ENCODE data around the gene TCF4. TPM values are rescaled to one million over a fixed set of nuclear protein-coding genes. Genes with fewer than 3 reads are reported as not detected.

Gene TCF4
- total RNA-seq, 1 experiment from 2014 or later, result 2.3 TPM

DNA sequence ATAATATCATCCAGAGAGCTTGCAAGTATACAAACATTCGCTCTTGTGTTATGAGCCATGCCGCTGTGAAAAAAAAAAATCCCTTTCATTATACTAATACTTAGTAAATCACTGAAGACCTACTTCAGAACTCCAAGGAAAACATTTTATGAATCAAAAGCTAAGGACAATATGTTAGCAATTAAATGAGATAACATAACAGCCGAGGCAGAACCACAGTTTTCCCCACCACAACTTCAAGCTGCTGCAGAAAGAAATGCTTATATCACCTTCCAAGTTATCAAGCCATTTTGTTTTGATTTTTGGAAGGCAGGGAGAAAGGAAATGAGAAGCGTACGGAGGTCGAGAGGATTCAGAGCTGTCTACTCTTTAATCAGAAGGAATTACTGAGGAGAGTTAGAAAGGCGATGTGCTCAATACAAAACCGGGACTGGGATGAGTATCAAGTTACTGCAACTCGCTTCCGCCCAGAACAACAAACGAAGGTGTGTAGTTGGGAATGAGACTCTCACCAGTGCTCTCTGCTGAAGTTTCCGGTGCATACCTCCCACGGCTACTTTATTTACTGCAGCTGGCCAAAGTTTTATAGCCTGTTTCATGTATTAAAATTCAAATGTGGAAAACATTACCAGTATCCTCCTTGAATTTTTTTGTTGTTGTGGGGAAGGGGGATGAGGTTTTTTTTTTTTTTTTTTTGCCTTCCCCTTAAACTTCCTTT lies 336.6 kb downstream of the TCF4 start:
- H3K4me3 ChIP-seq (ENCODE audit: low read depth in 2 of 2, low read length in 2 of 2), result no peak overlapping the region
- no peak for DNase-seq (ENCODE audit: low read depth, low spot score)
- TF ChIP-seq TCF7L2 (IDR thresholded peaks at IDR 0.05; ENCODE audit: low read depth, low read length) (no peak), POLR2AphosphoS5 (IDR thresholded peaks at IDR 0.05; ENCODE audit: low read depth, low read length) (no peak), SIN3A (IDR thresholded peaks at IDR 0.05; ENCODE audit: borderline replicate concordance, insufficient read depth, low read depth, low read length) (no peak)
- TF ChIP-seq, protein P1, sequence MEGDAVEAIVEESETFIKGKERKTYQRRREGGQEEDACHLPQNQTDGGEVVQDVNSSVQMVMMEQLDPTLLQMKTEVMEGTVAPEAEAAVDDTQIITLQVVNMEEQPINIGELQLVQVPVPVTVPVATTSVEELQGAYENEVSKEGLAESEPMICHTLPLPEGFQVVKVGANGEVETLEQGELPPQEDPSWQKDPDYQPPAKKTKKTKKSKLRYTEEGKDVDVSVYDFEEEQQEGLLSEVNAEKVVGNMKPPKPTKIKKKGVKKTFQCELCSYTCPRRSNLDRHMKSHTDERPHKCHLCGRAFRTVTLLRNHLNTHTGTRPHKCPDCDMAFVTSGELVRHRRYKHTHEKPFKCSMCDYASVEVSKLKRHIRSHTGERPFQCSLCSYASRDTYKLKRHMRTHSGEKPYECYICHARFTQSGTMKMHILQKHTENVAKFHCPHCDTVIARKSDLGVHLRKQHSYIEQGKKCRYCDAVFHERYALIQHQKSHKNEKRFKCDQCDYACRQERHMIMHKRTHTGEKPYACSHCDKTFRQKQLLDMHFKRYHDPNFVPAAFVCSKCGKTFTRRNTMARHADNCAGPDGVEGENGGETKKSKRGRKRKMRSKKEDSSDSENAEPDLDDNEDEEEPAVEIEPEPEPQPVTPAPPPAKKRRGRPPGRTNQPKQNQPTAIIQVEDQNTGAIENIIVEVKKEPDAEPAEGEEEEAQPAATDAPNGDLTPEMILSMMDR (IDR thresholded peaks at IDR 0.05), result no peak
- TF ChIP-seq, protein P2, sequence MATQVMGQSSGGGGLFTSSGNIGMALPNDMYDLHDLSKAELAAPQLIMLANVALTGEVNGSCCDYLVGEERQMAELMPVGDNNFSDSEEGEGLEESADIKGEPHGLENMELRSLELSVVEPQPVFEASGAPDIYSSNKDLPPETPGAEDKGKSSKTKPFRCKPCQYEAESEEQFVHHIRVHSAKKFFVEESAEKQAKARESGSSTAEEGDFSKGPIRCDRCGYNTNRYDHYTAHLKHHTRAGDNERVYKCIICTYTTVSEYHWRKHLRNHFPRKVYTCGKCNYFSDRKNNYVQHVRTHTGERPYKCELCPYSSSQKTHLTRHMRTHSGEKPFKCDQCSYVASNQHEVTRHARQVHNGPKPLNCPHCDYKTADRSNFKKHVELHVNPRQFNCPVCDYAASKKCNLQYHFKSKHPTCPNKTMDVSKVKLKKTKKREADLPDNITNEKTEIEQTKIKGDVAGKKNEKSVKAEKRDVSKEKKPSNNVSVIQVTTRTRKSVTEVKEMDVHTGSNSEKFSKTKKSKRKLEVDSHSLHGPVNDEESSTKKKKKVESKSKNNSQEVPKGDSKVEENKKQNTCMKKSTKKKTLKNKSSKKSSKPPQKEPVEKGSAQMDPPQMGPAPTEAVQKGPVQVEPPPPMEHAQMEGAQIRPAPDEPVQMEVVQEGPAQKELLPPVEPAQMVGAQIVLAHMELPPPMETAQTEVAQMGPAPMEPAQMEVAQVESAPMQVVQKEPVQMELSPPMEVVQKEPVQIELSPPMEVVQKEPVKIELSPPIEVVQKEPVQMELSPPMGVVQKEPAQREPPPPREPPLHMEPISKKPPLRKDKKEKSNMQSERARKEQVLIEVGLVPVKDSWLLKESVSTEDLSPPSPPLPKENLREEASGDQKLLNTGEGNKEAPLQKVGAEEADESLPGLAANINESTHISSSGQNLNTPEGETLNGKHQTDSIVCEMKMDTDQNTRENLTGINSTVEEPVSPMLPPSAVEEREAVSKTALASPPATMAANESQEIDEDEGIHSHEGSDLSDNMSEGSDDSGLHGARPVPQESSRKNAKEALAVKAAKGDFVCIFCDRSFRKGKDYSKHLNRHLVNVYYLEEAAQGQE (IDR thresholded peaks at IDR 0.05; ENCODE audit: insufficient read depth in 1 of 2, low read depth in 2 of 2, low read length in 1 of 2), result no peak
- no peaks in the 10 kb centered on the region for H3K27me3 ChIP-seq (ENCODE audit: control insufficient read depth, insufficient read depth, low read length)
- no peaks in the 10 kb centered on the region for H3K4me1 ChIP-seq (ENCODE audit: control insufficient read depth, insufficient read depth, low read length)
- ATAC-seq, result no peak
- ChIA-PET POLR2A (no interaction called here), CTCF (no interaction called here)
- no peak overlapping the region for H3K27ac ChIP-seq (ENCODE audit: low read length)
- H3K36me3 ChIP-seq (ENCODE audit: control insufficient read depth, insufficient read depth, low read length), result no peaks in the 10 kb centered on the region
- intact Hi-C loops (cut with micrococcal nuclease; ENCODE audit: unreplicated experiment), result no loop called here
- in situ Hi-C loops (cut with HindIII; ENCODE audit: low pct_unique_long_range_greater_than_20kb, low sequenced_read_pairs), result no loop called here
- no TSS peak for BruUV-seq (replicated peaks)
- no peaks in the 10 kb centered on the region for H3K9me3 ChIP-seq (ENCODE audit: control insufficient read depth, insufficient read depth, low read depth, low read length)

DNA sequence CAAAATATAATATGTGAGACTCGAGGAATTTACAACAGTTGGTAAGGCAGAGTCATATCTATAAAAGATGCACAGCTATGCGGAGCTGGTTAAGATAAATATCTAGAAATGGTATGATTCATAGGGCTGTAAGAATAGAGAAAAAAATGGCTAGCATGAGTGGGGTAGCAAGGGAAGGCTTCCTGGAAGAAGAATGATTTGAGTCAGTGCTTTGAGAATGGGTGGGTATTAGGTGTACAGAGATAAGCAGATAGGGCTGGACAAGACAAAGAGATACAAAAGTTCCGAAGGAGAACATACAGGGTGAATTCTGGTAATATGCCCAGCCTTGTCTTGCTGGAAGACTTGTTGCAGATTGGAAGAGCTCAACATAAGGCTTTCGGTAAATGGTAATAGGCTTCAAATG lies 337.2 kb downstream of the TCF4 start:
- Histone ChIP-seq H3K27me3 (ENCODE audit: control insufficient read depth, insufficient read depth, low read length) (no peaks in the 10 kb centered on the region), H3K36me3 (ENCODE audit: control insufficient read depth, insufficient read depth, low read length) (no peaks in the 10 kb centered on the region), H3K27ac (ENCODE audit: low read length) (no peak overlapping the region), H3K4me1 (ENCODE audit: control insufficient read depth, insufficient read depth, low read length) (no peaks in the 10 kb centered on the region), H3K4me3 (ENCODE audit: low read depth in 2 of 2, low read length in 2 of 2) (no peak overlapping the region), H3K9me3 (ENCODE audit: control insufficient read depth, insufficient read depth, low read depth, low read length) (no peaks in the 10 kb centered on the region)
- DNase-seq (ENCODE audit: low read depth, low spot score) (no peak), ATAC-seq (no peak)
- ChIA-PET POLR2A (no interaction called here), CTCF (no interaction called here)
- in situ Hi-C loops (cut with HindIII; ENCODE audit: low pct_unique_long_range_greater_than_20kb, low sequenced_read_pairs) (no loop called here), intact Hi-C loops (cut with micrococcal nuclease; ENCODE audit: unreplicated experiment) (no loop called here)
- BruUV-seq (replicated peaks), result no TSS peak
- TF ChIP-seq, protein P1 (IDR thresholded peaks at IDR 0.05), result no peak
- TF ChIP-seq SIN3A (IDR thresholded peaks at IDR 0.05; ENCODE audit: borderline replicate concordance, insufficient read depth, low read depth, low read length) (no peak), TCF7L2 (IDR thresholded peaks at IDR 0.05; ENCODE audit: low read depth, low read length) (no peak), POLR2AphosphoS5 (IDR thresholded peaks at IDR 0.05; ENCODE audit: low read depth, low read length) (no peak)
- TF ChIP-seq, protein P2 (IDR thresholded peaks at IDR 0.05; ENCODE audit: insufficient read depth in 1 of 2, low read depth in 2 of 2, low read length in 1 of 2), result no peak

Data from Panc1 (cell line).